ENCODE results near the gene CIB4. TPM values are rescaled to one million over a fixed set of nuclear protein-coding genes. Genes with fewer than 3 reads are reported as not detected.

Gene CIB4
- 0.48 TPM for polyA plus RNA-seq (ENCODE audit: insufficient read length)
- long read RNA-seq, donor 1, partial matches to known transcripts, result 0 of 2 reads
- long read RNA-seq, donor 1, other reads (novel, unspliced or antisense), result 0 of 2 reads
- long read RNA-seq, donor 2, result 0 reads
- long read RNA-seq, donor 3, result 0 reads
- long read RNA-seq, donor 4, result 0 reads
- long read RNA-seq, donor 5, partial matches to known transcripts, result 0 of 1 reads
- long read RNA-seq, donor 5, other reads (novel, unspliced or antisense), result 0 of 1 reads
- long read RNA-seq, donor 6, partial matches to known transcripts, result 0 of 1 reads
- long read RNA-seq, donor 6, other reads (novel, unspliced or antisense), result 0 of 1 reads
- long read RNA-seq, donor 7, partial matches to known transcripts, result 0 of 1 reads
- long read RNA-seq, donor 7, other reads (novel, unspliced or antisense), result 0 of 1 reads
- long read RNA-seq, donor 8, result 0 reads

- peak; percentile 32 for DNase-seq
Measured at GRCh38 chr2:26640781-26641564, at the start of gene CIB4. Gene CIB4 (minus strand): TSS chr2:26641366. CDS start chr2:26641314, 52 bp downstream.

- DNase-seq, result no peak
Measured at GRCh38 chr2:26687801-26688200, 46.6 kb upstream of the CIB4 start.

- no peak for DNase-seq
Measured at GRCh38 chr2:26687328-26687727, 46.2 kb upstream of the CIB4 start.

GRCh38 chr2:26685989-26686839, 45.0 kb upstream of the CIB4 start:
- DNase-seq, result peak; percentile 81

- DNase-seq, result no peak
Measured at GRCh38 chr2:26685341-26685740, 44.2 kb upstream of the CIB4 start.

GRCh38 chr2:26683583-26683982, 42.4 kb upstream of the CIB4 start:
- DNase-seq, result no peak

- DNase-seq, result no peak
Measured at GRCh38 chr2:26682155-26682554, 41.0 kb upstream of the CIB4 start.

- no peak for DNase-seq
Measured at GRCh38 chr2:26681656-26682055, 40.5 kb upstream of the CIB4 start.

- DNase-seq, result no peak
Measured at GRCh38 chr2:26679867-26680266, 38.7 kb upstream of the CIB4 start.

- no peak for DNase-seq
Measured at GRCh38 chr2:26678035-26678434, 36.9 kb upstream of the CIB4 start.

- DNase-seq, result no peak
Measured at GRCh38 chr2:26675651-26676255, 34.6 kb upstream of the CIB4 start.

- DNase-seq, result no peak
Measured at GRCh38 chr2:26674771-26675170, 33.6 kb upstream of the CIB4 start.

- no peak for DNase-seq
Measured at GRCh38 chr2:26674002-26674751, 33.0 kb upstream of the CIB4 start.

- DNase-seq, result no peak
Measured at GRCh38 chr2:26672818-26673393, 31.7 kb upstream of the CIB4 start.

- peak; percentile 19 for DNase-seq
Measured at GRCh38 chr2:26672112-26672817, 31.1 kb upstream of the CIB4 start.

- no peak for DNase-seq
Measured at GRCh38 chr2:26671691-26672090, 30.5 kb upstream of the CIB4 start.

GRCh38 chr2:26670931-26671460, 29.8 kb upstream of the CIB4 start:
- DNase-seq, result no peak

GRCh38 chr2:26670171-26670570, 29.0 kb upstream of the CIB4 start:
- no peak for DNase-seq

GRCh38 chr2:26668856-26669750, 27.9 kb upstream of the CIB4 start:
- DNase-seq, result no peak
